HG03457 (cell line): ENCODE results near the gene NPIPA5.
"Not testable (repeated sequence)": the region's sequence is repeated elsewhere in the genome, so short reads cannot be mapped to it uniquely, and the experiment has no call there.

Source experiments
- ATAC-seq: cut with Tn5 transposase; IDR thresholded peaks from one replicate; pipeline ENCODE4 v1.9.1; 2021; ENCODE audit warnings: moderate number of reproducible peaks; ENCODE audit not compliant: unreplicated experiment

Gene NPIPA5

DNA sequence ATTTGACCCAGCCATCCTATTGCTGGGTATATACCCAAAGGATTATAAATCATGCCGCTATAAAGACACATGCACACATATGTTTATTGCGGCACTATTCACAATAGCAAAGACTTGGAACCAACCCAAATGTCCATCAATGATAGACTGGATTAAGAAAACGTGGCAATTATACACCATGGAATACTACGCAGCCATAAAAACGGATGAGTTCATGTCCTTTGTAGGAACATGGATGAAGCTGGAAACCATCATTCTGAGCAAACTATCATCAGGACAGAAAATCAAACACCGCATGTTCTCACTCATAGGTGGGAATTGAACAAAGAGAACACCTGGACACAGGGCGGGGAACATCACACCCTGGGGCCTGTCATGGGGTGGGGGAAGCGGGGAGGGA, 14.9 kb upstream of the NPIPA5 start:
- not testable (repeated sequence) for ATAC-seq

- ATAC-seq = not testable (repeated sequence)
These were observed 11.8 kb upstream of the NPIPA5 start for GRCh38 chr16:15389916-15390315.

GRCh38 chr16:15388060-15388459, 10.0 kb upstream of the NPIPA5 start:
- not testable (repeated sequence) for ATAC-seq

GRCh38 chr16:15382810-15383209, 4.7 kb upstream of the NPIPA5 start:
- not testable (repeated sequence) for ATAC-seq

- not testable (repeated sequence) for ATAC-seq
These were observed 20.6 kb downstream of the NPIPA5 start for GRCh38 chr16:15357495-15357894.

GRCh38 chr16:15354846-15355245, 23.2 kb downstream of the NPIPA5 start:
- not testable (repeated sequence) for ATAC-seq

DNA sequence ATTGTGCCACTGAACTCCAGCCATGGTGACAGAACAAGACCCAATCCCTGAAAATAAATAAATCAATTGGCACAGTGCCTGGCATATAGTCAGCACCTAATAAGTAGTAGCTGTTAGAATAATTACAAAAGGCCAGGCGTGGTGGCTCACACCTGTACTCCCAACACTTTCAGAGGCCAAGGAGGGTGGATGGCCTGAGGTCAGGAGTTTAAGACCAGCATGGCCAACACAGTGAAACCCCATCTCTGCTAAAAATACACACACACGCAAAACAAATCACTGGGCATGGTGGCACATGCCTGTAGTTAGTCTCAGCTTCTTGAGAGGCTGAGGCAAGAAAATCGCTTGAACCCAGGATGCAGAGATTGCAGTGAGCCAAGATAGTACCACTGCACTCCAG, 25.2 kb downstream of the NPIPA5 start:
- not testable (repeated sequence) for ATAC-seq

DNA sequence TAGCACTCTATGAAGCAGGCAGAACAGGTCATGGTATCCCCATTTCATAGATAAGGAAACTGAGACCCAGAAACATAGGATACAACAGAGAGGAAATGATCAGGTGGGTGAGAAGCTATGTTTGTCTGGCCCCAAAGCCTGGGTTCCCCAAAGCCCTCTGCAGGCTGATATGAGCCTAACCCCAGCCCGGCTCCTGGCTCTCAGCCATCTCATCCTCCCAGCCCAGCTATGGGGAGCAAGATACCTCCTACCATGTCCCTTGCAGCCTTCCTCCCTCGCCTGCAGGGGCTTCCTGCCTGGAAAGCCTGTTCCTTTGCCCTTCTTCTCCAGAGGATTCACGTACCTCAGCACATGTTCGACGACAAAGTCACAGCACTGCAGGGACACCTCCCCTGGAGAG, 26.3 kb downstream of the NPIPA5 start:
- ATAC-seq = not testable (repeated sequence)

DNA sequence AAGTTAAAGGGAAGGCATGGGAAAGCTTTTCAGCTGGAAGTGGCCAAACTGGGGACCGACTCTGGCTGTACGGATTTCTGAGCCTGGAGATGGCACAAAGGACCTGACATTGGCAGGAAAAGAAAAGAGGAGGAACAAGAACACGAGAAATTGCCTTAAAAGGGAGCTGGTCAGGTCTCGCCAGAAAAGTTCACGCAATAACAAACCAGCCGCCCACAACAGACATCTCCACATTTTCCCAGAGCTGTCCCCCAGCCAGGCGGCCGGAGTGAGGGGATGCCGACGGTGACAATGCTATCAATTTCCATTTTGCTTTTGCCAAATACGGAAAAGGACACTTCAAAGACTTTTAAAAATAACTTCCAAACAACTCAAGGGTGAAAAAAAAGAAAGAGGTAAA, 26.8 kb downstream of the NPIPA5 start:
- not testable (repeated sequence) for ATAC-seq

- not testable (repeated sequence) for ATAC-seq
These were observed 29.4 kb downstream of the NPIPA5 start for GRCh38 chr16:15348721-15349120.

DNA sequence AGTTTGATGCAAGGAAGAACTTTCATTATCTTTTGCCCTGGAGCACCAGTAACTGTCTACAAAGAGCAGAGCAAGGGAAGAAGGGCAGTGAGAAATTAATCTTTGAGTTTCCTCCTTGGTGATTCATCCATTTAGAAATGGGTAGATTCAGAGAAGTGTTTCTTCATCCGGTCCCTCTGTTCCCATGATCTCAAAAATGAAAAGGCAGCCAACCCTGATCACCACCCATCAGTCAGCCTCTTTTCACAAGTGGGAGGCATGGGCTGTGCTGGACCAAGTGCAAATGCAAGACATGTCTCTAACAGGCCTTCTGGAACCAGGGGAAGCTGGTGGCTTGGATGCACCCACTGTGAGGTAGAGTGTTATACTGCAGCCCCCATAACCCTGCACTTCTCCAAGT, 35.8 kb downstream of the NPIPA5 start:
- not testable (repeated sequence) for ATAC-seq

GRCh38 chr16:15338986-15339385, 39.1 kb downstream of the NPIPA5 start:
- not testable (repeated sequence) for ATAC-seq

DNA sequence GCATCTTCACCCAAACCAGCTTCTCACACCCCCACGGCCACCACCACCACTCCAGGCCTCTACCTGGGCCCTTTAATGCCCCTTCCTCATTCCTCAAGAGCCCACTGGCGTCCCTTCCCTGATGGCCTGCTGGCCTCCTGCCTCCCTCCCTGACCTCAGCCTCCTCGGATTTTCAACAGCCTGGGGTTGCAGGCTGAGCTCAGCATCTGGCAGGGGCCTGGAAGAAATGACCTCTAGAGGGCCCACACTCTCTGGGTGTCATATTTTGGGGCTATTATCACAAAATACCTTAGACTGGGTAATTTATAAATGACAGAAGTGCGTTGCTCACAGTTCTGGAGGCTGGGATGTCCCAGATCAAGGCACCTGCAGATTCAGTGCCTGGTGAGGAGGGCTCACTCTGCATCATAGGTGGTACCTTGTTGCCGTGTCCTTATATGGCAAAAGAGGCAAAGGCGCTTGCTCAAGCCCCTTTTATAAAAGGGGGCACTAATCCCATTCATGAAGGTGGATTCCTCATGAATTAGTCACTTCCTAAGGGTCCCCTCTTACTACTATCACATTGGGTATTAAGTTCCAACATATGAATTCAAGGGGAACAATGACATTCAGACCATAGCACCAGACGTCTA, 40.0 kb downstream of the NPIPA5 start:
- ATAC-seq = not testable (repeated sequence)

DNA sequence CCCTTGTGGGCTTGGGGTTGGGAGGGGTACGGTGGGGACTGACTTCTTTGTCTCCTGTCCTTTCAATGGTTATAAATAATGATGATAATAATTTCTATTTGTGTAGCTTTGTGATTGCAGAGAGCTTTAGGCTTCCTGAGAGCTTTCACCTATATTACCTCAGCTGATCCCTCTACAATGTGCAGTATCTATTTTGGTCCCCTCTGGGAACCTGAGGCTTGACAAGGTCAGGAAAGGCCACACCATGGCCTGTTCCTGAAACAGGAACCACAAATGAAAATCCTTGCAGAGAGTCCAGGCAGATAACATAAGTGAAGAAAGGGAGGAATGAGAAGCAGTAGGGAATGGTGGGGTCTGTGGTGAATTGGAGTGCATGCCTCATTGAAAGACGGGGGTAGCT, 42.5 kb downstream of the NPIPA5 start:
- not testable (repeated sequence) for ATAC-seq

- ATAC-seq = not testable (repeated sequence)
These were observed 44.1 kb downstream of the NPIPA5 start for GRCh38 chr16:15333969-15334368.

DNA sequence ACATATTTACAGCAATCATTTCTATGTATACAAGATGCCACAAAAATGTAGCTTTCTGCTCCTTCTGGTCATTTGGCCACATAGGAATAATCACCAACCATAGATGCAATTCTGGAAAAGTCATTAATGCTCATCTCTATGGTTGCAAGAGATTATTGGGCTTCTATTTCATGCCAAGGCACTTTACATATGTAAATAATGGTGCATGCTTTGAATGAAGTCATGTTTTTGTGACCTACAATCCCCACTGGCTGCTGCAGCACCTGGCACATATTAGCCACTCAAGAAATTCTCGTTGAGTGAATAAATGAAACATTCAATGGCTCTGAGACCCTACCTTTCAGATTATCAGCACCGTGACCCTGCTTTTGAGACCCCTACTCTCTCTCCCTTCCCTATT, 47.1 kb downstream of the NPIPA5 start:
- ATAC-seq = not testable (repeated sequence)

DNA sequence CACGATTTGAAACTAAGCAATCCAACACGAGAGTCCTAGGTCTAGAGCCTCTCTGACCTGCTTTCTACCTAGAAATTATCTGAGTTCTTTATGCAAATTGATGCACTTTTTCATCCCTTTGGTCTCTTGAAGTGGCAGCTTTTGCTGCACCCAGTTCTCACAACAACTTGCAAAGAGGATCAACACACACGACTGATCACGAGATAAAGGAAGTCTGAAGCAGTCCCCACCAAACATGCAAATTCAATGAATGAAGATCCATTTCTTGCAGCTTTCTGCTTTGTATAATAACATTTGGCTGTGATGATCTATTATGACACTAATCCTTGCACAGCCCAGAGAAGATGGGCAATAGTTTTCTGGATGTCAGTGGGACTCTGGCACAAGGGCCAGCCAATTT, 53.1 kb downstream of the NPIPA5 start:
- not testable (repeated sequence) for ATAC-seq

- ATAC-seq = not testable (repeated sequence)
These were observed 54.7 kb downstream of the NPIPA5 start for GRCh38 chr16:15323373-15323772.

- ATAC-seq = not testable (repeated sequence)
These were observed 56.9 kb downstream of the NPIPA5 start for GRCh38 chr16:15321221-15321620.

DNA sequence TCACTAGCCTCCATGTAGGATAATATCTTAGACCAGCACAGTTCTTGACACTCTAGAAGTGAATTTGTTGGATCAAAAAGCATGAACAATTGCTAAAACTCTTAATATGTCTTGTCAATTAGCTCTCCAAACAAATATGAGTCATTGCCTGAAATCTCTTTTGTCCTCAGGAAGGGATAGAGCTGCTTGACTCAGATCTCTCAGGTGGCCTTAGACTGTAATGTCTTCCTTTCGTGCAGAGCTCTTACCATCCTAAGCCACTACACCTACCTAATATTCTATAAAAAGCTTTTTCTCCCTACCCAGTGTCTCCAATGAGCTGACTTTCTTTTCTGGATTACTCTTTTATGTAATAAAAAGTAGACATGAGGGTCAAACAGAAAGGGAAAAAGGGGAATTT, 63.5 kb downstream of the NPIPA5 start:
- ATAC-seq = not testable (repeated sequence)
